ENCODE measurements around the gene REC114. TPM values are rescaled to one million over a fixed set of nuclear protein-coding genes. Genes with fewer than 3 reads are reported as not detected.

The REC114 gene
- polyA plus RNA-seq, 1 experiment = not detected

DNA sequence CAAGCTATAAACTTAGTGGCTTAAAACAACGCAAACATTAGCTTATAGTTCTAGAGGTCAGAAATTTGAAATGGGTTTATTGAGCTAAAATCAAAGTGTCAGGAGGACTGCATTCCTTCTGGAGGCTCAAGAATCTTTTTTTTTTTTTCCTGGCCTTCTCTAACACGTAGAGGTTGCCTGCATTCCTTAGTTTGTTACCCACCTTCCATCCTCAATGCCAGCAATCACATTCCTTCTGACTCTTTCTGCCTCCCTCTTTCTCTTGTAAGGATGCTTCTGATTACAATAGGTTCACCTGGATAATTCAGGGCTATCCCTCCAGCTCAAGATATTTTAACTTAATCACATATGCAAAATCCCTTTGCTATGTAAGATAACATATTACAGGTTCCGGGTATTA is 24.8 kb downstream of the REC114 start:
- no peaks in the 10 kb centered on the region for H3K9me3 ChIP-seq (ENCODE audit: control insufficient read depth, insufficient read depth, low read length)
- DNase-seq (ENCODE audit: low read depth, low spot score) = no peak
- no peak overlapping the region for H3K27ac ChIP-seq (ENCODE audit: low read depth, low read length)
- H3K4me3 ChIP-seq (ENCODE audit: low read depth, low read length) = no peak overlapping the region
- POLR2A ChIA-PET = no interaction called here
- no peaks in the 10 kb centered on the region for H3K27me3 ChIP-seq (ENCODE audit: control insufficient read depth, insufficient read depth, low read length)
- CTCF ChIA-PET = no interaction called here
- TF ChIP-seq, protein P1, sequence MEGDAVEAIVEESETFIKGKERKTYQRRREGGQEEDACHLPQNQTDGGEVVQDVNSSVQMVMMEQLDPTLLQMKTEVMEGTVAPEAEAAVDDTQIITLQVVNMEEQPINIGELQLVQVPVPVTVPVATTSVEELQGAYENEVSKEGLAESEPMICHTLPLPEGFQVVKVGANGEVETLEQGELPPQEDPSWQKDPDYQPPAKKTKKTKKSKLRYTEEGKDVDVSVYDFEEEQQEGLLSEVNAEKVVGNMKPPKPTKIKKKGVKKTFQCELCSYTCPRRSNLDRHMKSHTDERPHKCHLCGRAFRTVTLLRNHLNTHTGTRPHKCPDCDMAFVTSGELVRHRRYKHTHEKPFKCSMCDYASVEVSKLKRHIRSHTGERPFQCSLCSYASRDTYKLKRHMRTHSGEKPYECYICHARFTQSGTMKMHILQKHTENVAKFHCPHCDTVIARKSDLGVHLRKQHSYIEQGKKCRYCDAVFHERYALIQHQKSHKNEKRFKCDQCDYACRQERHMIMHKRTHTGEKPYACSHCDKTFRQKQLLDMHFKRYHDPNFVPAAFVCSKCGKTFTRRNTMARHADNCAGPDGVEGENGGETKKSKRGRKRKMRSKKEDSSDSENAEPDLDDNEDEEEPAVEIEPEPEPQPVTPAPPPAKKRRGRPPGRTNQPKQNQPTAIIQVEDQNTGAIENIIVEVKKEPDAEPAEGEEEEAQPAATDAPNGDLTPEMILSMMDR (IDR thresholded peaks at IDR 0.05; ENCODE audit: low read depth, low read length) = no peak

DNA sequence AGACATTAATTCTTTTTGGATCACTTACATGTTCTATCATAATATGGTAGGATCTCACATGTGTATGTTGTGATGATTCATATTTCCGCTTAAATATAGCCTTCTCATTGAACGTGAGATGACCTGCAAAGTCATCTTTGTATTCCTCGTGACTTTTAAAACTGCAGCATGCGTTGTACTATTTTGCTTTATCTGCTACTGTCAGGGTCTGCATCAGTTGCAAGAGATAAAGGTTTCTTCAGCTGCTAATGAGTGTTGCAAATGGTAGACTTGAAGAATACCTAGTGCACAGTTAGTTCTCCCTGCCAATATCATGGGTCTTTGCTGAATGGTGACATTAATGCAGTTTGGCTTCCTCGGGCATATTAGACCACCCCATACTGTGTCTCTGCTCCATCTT is 31.8 kb downstream of the REC114 start:
- TF ChIP-seq, protein P1 (IDR thresholded peaks at IDR 0.05; ENCODE audit: low read depth, low read length) = no peak
- no peaks in the 10 kb centered on the region for H3K27me3 ChIP-seq (ENCODE audit: control insufficient read depth, insufficient read depth, low read length)
- CTCF ChIA-PET = no interaction called here
- H3K9me3 ChIP-seq (ENCODE audit: control insufficient read depth, insufficient read depth, low read length) = no peaks in the 10 kb centered on the region
- no peak for DNase-seq (ENCODE audit: low read depth, low spot score)
- H3K4me3 ChIP-seq (ENCODE audit: low read depth, low read length) = no peak overlapping the region
- no peak overlapping the region for H3K27ac ChIP-seq (ENCODE audit: low read depth, low read length)
- POLR2A ChIA-PET = no interaction called here

DNA sequence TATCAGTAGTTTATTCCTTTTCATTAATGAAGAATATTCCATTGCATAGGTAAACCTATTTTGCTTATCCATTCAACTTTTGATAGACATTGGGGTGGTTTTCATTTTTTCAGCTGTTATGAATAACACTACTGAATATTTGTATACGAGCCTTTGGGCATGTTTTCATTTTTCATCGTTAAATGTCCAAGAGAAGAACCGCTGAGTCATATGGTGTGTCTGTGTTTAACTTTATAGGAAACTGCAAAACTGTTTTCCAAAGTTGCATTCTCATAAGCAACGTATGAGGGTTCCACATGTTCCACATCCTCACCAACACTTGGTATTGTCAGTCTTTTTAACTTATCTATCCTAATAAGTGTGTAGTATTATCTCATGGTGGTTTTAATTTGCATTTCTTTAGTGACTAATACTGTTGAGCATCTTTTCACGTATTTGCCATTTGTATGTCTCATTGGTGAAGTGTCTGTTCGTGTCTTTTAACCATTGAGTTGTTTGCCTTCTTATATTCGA is 33.8 kb downstream of the REC114 start:
- ChIA-PET CTCF (no interaction called here), POLR2A (no interaction called here)
- Histone ChIP-seq H3K27me3 (ENCODE audit: control insufficient read depth, insufficient read depth, low read length) (no peaks in the 10 kb centered on the region), H3K4me3 (ENCODE audit: low read depth, low read length) (no peak overlapping the region), H3K9me3 (ENCODE audit: control insufficient read depth, insufficient read depth, low read length) (no peaks in the 10 kb centered on the region), H3K27ac (ENCODE audit: low read depth, low read length) (no peak overlapping the region)
- DNase-seq (ENCODE audit: low read depth, low spot score) = no peak
- TF ChIP-seq, protein P1 (IDR thresholded peaks at IDR 0.05; ENCODE audit: low read depth, low read length) = no peak

DNA sequence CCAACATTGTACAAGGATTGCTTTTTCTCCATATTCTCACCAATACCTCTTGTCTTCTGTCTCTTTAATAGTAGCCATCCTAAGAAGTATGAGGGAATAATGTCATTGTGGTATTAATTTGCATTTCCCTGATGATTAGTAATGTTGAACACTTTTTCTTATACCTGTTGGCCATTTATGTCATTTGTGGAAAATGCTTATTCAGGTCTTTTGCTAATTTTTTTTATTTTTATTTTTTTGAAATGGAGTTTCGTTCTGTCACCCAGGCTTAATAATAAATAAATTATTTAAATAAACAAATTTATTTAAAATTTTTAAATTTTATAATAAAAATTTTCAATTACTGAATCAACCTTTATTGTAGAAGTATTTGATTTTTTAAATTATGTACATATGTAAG is 37.1 kb downstream of the REC114 start:
- TF ChIP-seq, protein P1 (IDR thresholded peaks at IDR 0.05; ENCODE audit: low read depth, low read length) = no peak
- DNase-seq (ENCODE audit: low read depth, low spot score) = no peak
- no peaks in the 10 kb centered on the region for H3K9me3 ChIP-seq (ENCODE audit: control insufficient read depth, insufficient read depth, low read length)
- ChIA-PET POLR2A (no interaction called here), CTCF (no interaction called here)
- H3K27ac ChIP-seq (ENCODE audit: low read depth, low read length) = no peak overlapping the region
- H3K4me3 ChIP-seq (ENCODE audit: low read depth, low read length) = no peak overlapping the region
- H3K27me3 ChIP-seq (ENCODE audit: control insufficient read depth, insufficient read depth, low read length) = no peaks in the 10 kb centered on the region

DNA sequence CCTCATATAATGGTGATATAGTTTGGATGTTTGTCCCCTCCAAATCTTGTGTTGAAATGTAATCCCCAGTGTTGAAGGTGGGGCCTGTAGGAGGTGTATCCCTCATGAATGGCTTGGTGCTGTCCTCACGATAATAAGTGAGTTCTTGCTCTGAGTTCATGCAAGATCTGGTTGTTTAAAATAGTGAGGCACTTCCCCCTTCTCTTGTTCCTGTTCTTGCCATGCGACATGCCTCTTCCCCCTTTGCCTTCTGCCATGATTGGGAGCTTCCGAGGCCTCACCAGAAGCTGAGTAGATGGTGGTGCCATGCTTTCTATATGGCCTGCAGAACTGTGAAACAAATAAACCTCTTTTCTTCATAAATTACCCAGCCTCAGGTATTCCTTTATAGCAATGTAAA is 39.2 kb downstream of the REC114 start:
- Histone ChIP-seq H3K4me3 (ENCODE audit: low read depth, low read length) (no peak overlapping the region), H3K27me3 (ENCODE audit: control insufficient read depth, insufficient read depth, low read length) (no peaks in the 10 kb centered on the region), H3K27ac (ENCODE audit: low read depth, low read length) (no peak overlapping the region), H3K9me3 (ENCODE audit: control insufficient read depth, insufficient read depth, low read length) (no peaks in the 10 kb centered on the region)
- CTCF ChIA-PET = no interaction called here
- POLR2A ChIA-PET = no interaction called here
- TF ChIP-seq, protein P1 (IDR thresholded peaks at IDR 0.05; ENCODE audit: low read depth, low read length) = no peak
- DNase-seq (ENCODE audit: low read depth, low spot score) = no peak
